ENCODE data around the gene LTO1.

Gene LTO1

GRCh38 chr11:69703453-69703767 lies 28.3 kb upstream of the LTO1 start:
- no peak overlapping the region for H3K4me2 ChIP-seq (ENCODE audit: low read depth, low read length, poor library complexity, severe bottlenecking)
- no peaks in the 10 kb centered on the region for H3K27me3 ChIP-seq (ENCODE audit: insufficient read depth, low read length, poor library complexity, severe bottlenecking)
- no peak for TF ChIP-seq CTCF (conservative IDR thresholded peaks at IDR 0.05; ENCODE audit: low read length)
- TF ChIP-seq EZH2phosphoT487 (IDR thresholded peaks at IDR 0.05; ENCODE audit: borderline replicate concordance) = no peak
- no peaks in the 10 kb centered on the region for H3K36me3 ChIP-seq (ENCODE audit: insufficient read depth, low read length)
- H3F3A ChIP-seq (ENCODE audit: low read depth) = no peaks in the 10 kb centered on the region
- no peak overlapping the region for H3K9ac ChIP-seq (ENCODE audit: low read depth, low read length, poor library complexity, severe bottlenecking)
- H2AFZ ChIP-seq (ENCODE audit: low read length) = no peak overlapping the region
- no peaks in the 10 kb centered on the region for H3K9me2 ChIP-seq (replicated peaks; ENCODE audit: low read depth, low read length)
- no peaks in the 10 kb centered on the region for H3K9me3 ChIP-seq (ENCODE audit: insufficient read depth, low read depth, low read length)
- H3K79me2 ChIP-seq (ENCODE audit: insufficient read depth, low read length) = no peaks in the 10 kb centered on the region
- H3K4me1 ChIP-seq (ENCODE audit: insufficient read depth, low read length, poor library complexity, severe bottlenecking) = peaks cover 4% of the 10 kb centered on the region
- no peak overlapping the region for H3K4me3 ChIP-seq (ENCODE audit: low read length, poor library complexity, severe bottlenecking)
- H4K20me1 ChIP-seq (ENCODE audit: insufficient read depth, low read length, poor library complexity, severe bottlenecking) = no peaks in the 10 kb centered on the region

GRCh38 chr11:69702769-69703452 lies 27.8 kb upstream of the LTO1 start:
- no peaks in the 10 kb centered on the region for H3K79me2 ChIP-seq (ENCODE audit: insufficient read depth, low read length)
- H3K4me2 ChIP-seq (ENCODE audit: low read depth, low read length, poor library complexity, severe bottlenecking) = peak overlapping the region; percentile 37
- no peaks in the 10 kb centered on the region for H3K36me3 ChIP-seq (ENCODE audit: insufficient read depth, low read length)
- H3K9me3 ChIP-seq (ENCODE audit: insufficient read depth, low read depth, low read length) = no peaks in the 10 kb centered on the region
- TF ChIP-seq EZH2phosphoT487 (IDR thresholded peaks at IDR 0.05; ENCODE audit: borderline replicate concordance) = no peak
- TF ChIP-seq CTCF (conservative IDR thresholded peaks at IDR 0.05; ENCODE audit: low read length) = no peak
- H3K9ac ChIP-seq (ENCODE audit: low read depth, low read length, poor library complexity, severe bottlenecking) = no peak overlapping the region
- H3K9me2 ChIP-seq (replicated peaks; ENCODE audit: low read depth, low read length) = no peaks in the 10 kb centered on the region
- H3K4me3 ChIP-seq (ENCODE audit: low read length, poor library complexity, severe bottlenecking) = no peak overlapping the region
- no peaks in the 10 kb centered on the region for H4K20me1 ChIP-seq (ENCODE audit: insufficient read depth, low read length, poor library complexity, severe bottlenecking)
- peaks cover 4% of the 10 kb centered on the region for H3K4me1 ChIP-seq (ENCODE audit: insufficient read depth, low read length, poor library complexity, severe bottlenecking)
- no peaks in the 10 kb centered on the region for H3F3A ChIP-seq (ENCODE audit: low read depth)
- no peaks in the 10 kb centered on the region for H3K27me3 ChIP-seq (ENCODE audit: insufficient read depth, low read length, poor library complexity, severe bottlenecking)
- H2AFZ ChIP-seq (ENCODE audit: low read length) = no peak overlapping the region

- Histone ChIP-seq H3K36me3 (ENCODE audit: insufficient read depth, low read length) (no peaks in the 10 kb centered on the region), H3F3A (ENCODE audit: low read depth) (no peaks in the 10 kb centered on the region), H3K27me3 (ENCODE audit: insufficient read depth, low read length, poor library complexity, severe bottlenecking) (no peaks in the 10 kb centered on the region), H3K4me2 (ENCODE audit: low read depth, low read length, poor library complexity, severe bottlenecking) (peak overlapping the region; percentile 37), H2AFZ (ENCODE audit: low read length) (no peak overlapping the region), H3K4me1 (ENCODE audit: insufficient read depth, low read length, poor library complexity, severe bottlenecking) (peaks cover 4% of the 10 kb centered on the region), H3K9ac (ENCODE audit: low read depth, low read length, poor library complexity, severe bottlenecking) (no peak overlapping the region), H3K79me2 (ENCODE audit: insufficient read depth, low read length) (no peaks in the 10 kb centered on the region), H4K20me1 (ENCODE audit: insufficient read depth, low read length, poor library complexity, severe bottlenecking) (no peaks in the 10 kb centered on the region), H3K9me3 (ENCODE audit: insufficient read depth, low read depth, low read length) (no peaks in the 10 kb centered on the region), H3K9me2 (replicated peaks; ENCODE audit: low read depth, low read length) (no peaks in the 10 kb centered on the region), H3K4me3 (ENCODE audit: low read length, poor library complexity, severe bottlenecking) (no peak overlapping the region)
- TF ChIP-seq EZH2phosphoT487 (IDR thresholded peaks at IDR 0.05; ENCODE audit: borderline replicate concordance) = no peak
- no peak for TF ChIP-seq CTCF (conservative IDR thresholded peaks at IDR 0.05; ENCODE audit: low read length)
These were observed 27.1 kb upstream of the LTO1 start for GRCh38 chr11:69702239-69702691.
